ENCODE measurements around the gene EME1. TPM values are rescaled to one million over a fixed set of nuclear protein-coding genes. Genes with fewer than 3 reads are reported as not detected.
A peak's percentile ranks its signal among the peaks of the same experiment; 100 is the strongest.

The EME1 gene, protein sequence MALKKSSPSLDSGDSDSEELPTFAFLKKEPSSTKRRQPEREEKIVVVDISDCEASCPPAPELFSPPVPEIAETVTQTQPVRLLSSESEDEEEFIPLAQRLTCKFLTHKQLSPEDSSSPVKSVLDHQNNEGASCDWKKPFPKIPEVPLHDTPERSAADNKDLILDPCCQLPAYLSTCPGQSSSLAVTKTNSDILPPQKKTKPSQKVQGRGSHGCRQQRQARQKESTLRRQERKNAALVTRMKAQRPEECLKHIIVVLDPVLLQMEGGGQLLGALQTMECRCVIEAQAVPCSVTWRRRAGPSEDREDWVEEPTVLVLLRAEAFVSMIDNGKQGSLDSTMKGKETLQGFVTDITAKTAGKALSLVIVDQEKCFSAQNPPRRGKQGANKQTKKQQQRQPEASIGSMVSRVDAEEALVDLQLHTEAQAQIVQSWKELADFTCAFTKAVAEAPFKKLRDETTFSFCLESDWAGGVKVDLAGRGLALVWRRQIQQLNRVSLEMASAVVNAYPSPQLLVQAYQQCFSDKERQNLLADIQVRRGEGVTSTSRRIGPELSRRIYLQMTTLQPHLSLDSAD
- 10.6 and 18.8 TPM in 2 replicates for total RNA-seq (2014; rRNA removed; shearing (Covaris generic); ENCODE audit: low replicate concordance)

DNA sequence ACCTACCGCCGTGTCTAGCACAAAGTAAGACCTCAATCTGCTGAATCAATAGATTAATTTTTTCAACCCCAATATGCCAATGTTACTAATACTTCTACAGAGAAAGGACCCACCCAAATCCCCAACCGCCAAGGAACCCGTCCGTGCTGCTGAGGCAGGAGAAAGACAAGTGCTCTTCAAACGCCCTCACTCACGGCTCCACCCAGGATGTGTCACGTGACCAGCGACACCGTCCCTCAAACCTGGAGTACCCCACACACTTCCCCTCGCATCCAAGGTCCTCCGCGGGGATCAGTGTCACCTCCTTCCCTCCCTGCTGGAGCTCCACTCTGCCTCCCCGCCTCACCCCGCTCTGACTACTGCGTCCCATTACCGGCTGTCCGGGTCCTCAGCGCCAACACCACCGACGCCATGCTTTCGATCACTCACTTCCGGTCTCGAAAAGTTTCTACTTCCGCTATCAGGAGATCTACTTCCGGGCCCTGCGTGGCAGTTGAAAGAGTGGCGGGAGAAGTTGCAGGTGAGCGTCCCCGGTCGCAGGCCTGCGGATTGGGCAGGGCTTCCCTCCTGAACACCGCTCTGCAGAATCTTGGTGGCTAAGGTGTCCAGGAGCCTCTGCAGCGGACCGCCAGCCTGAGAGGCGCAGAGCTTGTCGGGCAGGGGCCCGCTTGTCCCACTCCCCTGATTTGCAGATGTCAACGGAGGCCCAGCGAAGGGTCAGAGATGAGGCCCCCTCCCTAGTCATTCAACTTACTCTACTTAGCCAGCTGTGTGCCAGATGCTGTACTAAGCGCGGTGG, at the start of gene EME1, which contains the start of gene MRPL27:
EME1 (plus strand) TSS at position 472 of the 799 bp plus-strand sequence. CDS start 1,980 bp downstream, outside the sequence.
MRPL27 (minus strand) TSS at position 427 of the 799 bp plus-strand sequence; CDS start at position 413, 14 bp downstream.
- H3K9me2 ChIP-seq (replicated peaks; ENCODE audit: insufficient read depth, low read length): no peaks in the 10 kb centered on the region
- no peaks in the 10 kb centered on the region for H3K27me3 ChIP-seq (ENCODE audit: low read length)
- H3K36me3 ChIP-seq (ENCODE audit: insufficient read depth, low read length): peaks cover 23% of the 10 kb centered on the region; the same call in 1 of the 2 replicates
- H3K4me3 ChIP-seq (ENCODE audit: low read length): peak within 1 kb of the TSS; percentile 86
- peak within 1 kb of the TSS; percentile 73 for H2AFZ ChIP-seq (ENCODE audit: low read length)
- no peaks in the 10 kb centered on the region for H3K9me3 ChIP-seq (ENCODE audit: low read length)
- no peaks in the 10 kb centered on the region for H4K20me1 ChIP-seq (ENCODE audit: insufficient read depth, low read depth, low read length)
- H3K9ac ChIP-seq (ENCODE audit: low read length): peak within 1 kb of the TSS; percentile 85
- peak within 1 kb of the TSS; percentile 60 for H3K27ac ChIP-seq (ENCODE audit: low read length)
- H3K4me1 ChIP-seq (ENCODE audit: low read length): peaks cover 19% of the 10 kb centered on the region
- peak; percentile 97 for DNase-seq
- peak within 1 kb of the TSS; percentile 85 for H3K4me2 ChIP-seq (ENCODE audit: low read depth, low read length, poor library complexity, severe bottlenecking)
- H3K79me2 ChIP-seq (ENCODE audit: low read length): peaks cover 36% of the 10 kb centered on the region

DNA sequence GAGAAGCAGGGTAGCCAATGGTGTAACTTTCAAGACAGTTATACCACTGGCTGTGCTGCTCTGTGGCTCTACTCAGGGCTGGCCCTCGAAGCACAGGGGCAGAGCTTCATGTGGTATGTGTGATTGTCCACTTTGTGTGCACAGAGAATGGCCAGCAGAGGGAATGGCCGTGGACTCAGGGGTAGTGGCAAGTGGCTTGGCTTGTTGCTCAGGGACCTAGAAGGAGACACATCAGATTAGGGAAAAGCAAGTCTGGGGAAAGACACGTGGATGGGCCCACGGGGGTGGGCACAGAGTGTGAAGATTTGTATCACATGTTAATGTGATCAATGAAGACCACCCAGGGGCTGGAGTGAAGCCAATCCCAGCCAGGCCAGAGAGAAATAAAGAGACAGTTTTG, 47.1 kb upstream of the EME1 start:
- peaks cover 8% of the 10 kb centered on the region for H3K4me1 ChIP-seq (ENCODE audit: low read length)
- H4K20me1 ChIP-seq (ENCODE audit: insufficient read depth, low read depth, low read length): no peaks in the 10 kb centered on the region
- no peak overlapping the region for H3K9ac ChIP-seq (ENCODE audit: low read length)
- no peaks in the 10 kb centered on the region for H3K27me3 ChIP-seq (ENCODE audit: low read length)
- H3K9me3 ChIP-seq (ENCODE audit: low read length): no peaks in the 10 kb centered on the region
- no peaks in the 10 kb centered on the region for H3K36me3 ChIP-seq (ENCODE audit: insufficient read depth, low read length)
- no peak for DNase-seq
- no peak overlapping the region for H3K4me3 ChIP-seq (ENCODE audit: low read length)
- no peak overlapping the region for H2AFZ ChIP-seq (ENCODE audit: low read length)
- no peaks in the 10 kb centered on the region for H3K79me2 ChIP-seq (ENCODE audit: low read length)
- no peaks in the 10 kb centered on the region for H3K9me2 ChIP-seq (replicated peaks; ENCODE audit: insufficient read depth, low read length)
- H3K4me2 ChIP-seq (ENCODE audit: low read depth, low read length, poor library complexity, severe bottlenecking): no peak overlapping the region
- H3K27ac ChIP-seq (ENCODE audit: low read length): no peak overlapping the region

DNA sequence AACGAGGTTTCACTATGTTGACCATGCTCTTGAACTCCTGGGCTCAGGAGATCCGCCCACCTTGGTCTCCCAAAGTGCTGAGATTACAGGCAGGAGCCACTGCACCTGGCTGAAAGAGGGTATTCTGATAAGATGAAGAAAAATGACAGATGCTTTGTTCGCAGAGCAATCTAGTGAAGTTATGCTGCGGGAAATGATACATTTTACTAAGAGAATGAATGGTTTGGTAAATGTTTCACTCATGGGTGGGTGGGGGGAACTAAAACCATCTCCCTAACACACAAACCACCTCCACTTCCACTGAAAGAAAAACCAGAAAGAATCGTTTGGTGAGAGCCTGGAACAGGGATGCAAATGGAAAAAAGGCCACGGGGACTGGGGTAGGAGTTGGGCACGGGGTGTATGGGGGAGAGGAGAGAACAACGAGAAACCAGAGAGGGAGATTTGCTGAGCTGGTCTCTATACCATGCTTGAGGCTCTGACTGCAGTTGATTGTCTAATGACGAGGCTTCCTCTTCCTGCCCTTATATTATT, 46.1 kb upstream of the EME1 start:
- H3K27ac ChIP-seq (ENCODE audit: low read length): no peak overlapping the region
- H3K27me3 ChIP-seq (ENCODE audit: low read length): no peaks in the 10 kb centered on the region
- H3K36me3 ChIP-seq (ENCODE audit: insufficient read depth, low read length): no peaks in the 10 kb centered on the region
- no peak overlapping the region for H3K4me3 ChIP-seq (ENCODE audit: low read length)
- H3K9me3 ChIP-seq (ENCODE audit: low read length): no peaks in the 10 kb centered on the region
- H3K4me1 ChIP-seq (ENCODE audit: low read length): peaks cover 8% of the 10 kb centered on the region
- H3K9ac ChIP-seq (ENCODE audit: low read length): no peak overlapping the region
- H2AFZ ChIP-seq (ENCODE audit: low read length): no peak overlapping the region
- H3K4me2 ChIP-seq (ENCODE audit: low read depth, low read length, poor library complexity, severe bottlenecking): no peak overlapping the region
- H3K79me2 ChIP-seq (ENCODE audit: low read length): no peaks in the 10 kb centered on the region
- no peak for DNase-seq
- H4K20me1 ChIP-seq (ENCODE audit: insufficient read depth, low read depth, low read length): no peaks in the 10 kb centered on the region
- H3K9me2 ChIP-seq (replicated peaks; ENCODE audit: insufficient read depth, low read length): no peaks in the 10 kb centered on the region

DNA sequence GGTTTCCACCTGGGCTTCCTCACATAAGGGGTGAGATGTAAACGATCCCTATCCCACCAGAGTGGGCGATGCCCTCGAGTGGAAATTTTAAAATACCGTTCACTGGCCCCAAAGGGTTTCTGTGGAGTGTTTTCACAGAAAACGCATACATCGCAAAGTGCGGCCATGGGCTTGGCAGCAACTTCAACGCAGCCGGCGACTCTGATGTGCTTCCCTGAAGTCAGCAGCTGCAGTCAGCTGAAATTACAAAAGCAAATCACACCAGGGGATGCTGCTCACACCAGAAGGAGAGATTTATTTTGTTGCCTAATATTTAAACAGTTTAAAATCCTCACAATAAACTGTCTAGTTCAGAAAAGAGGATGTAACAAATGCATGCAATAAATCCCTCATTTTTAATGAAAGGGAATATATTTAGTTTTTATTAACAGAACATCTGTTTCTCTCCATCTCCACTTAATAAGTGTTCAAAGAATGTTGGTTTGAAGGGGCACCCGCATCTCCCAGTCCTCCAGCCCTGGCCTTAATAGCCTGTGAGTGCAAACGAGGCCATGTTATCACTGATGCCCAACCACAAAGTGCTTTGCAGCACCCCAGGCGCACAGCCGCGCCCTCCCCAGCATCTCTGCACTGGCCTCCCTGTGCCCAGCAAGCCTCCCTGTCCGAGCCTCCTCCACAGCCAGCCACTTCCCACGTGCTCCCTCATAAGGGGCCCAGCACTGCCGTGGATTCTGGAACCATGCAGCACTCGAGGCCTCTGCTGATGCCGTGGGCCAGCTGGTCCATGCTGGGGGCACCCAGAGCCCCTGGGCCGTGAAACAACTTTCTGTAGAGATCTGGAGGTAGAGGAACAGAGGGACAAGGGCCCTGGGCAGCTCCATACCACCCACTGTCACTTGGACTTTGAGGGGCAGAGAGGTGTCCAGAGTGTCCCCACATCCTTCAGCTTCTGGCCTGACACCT, 44.4 kb upstream of the EME1 start:
- Histone ChIP-seq H3K79me2 (ENCODE audit: low read length) (no peaks in the 10 kb centered on the region), H3K9ac (ENCODE audit: low read length) (no peak overlapping the region), H3K27ac (ENCODE audit: low read length) (no peak overlapping the region), H3K4me2 (ENCODE audit: low read depth, low read length, poor library complexity, severe bottlenecking) (no peak overlapping the region), H3K4me1 (ENCODE audit: low read length) (peaks cover 8% of the 10 kb centered on the region), H3K9me2 (replicated peaks; ENCODE audit: insufficient read depth, low read length) (no peaks in the 10 kb centered on the region), H3K36me3 (ENCODE audit: insufficient read depth, low read length) (no peaks in the 10 kb centered on the region), H4K20me1 (ENCODE audit: insufficient read depth, low read depth, low read length) (no peaks in the 10 kb centered on the region), H3K9me3 (ENCODE audit: low read length) (no peaks in the 10 kb centered on the region), H2AFZ (ENCODE audit: low read length) (no peak overlapping the region), H3K27me3 (ENCODE audit: low read length) (no peaks in the 10 kb centered on the region), H3K4me3 (ENCODE audit: low read length) (no peak overlapping the region)
- DNase-seq: no peak

DNA sequence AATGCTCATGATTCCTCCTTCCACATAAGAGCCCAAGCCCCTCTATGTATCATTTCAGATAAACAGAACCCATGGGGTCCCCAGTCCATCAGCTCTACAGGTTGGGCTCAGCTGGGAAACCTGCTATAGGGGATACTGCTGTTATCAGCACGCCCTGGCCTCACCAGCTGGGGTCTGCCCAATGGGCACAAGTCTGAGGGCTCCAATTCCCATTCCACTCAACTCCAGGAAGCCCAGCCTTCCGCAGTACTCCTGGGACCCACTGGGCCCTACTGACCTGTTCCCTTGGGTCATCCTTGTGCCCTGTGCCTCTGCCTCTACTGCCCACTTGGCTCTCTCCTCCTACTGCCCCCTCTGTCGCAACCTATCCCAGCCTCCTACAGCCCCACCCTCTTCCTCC, 43.3 kb upstream of the EME1 start:
- H3K4me3 ChIP-seq (ENCODE audit: low read length): no peak overlapping the region
- H2AFZ ChIP-seq (ENCODE audit: low read length): no peak overlapping the region
- no peaks in the 10 kb centered on the region for H3K9me2 ChIP-seq (replicated peaks; ENCODE audit: insufficient read depth, low read length)
- H3K4me1 ChIP-seq (ENCODE audit: low read length): peaks cover 8% of the 10 kb centered on the region
- DNase-seq: no peak
- H3K27me3 ChIP-seq (ENCODE audit: low read length): no peaks in the 10 kb centered on the region
- H3K79me2 ChIP-seq (ENCODE audit: low read length): no peaks in the 10 kb centered on the region
- no peak overlapping the region for H3K9ac ChIP-seq (ENCODE audit: low read length)
- H3K9me3 ChIP-seq (ENCODE audit: low read length): no peaks in the 10 kb centered on the region
- H3K4me2 ChIP-seq (ENCODE audit: low read depth, low read length, poor library complexity, severe bottlenecking): no peak overlapping the region
- H3K27ac ChIP-seq (ENCODE audit: low read length): no peak overlapping the region
- no peaks in the 10 kb centered on the region for H3K36me3 ChIP-seq (ENCODE audit: insufficient read depth, low read length)
- no peaks in the 10 kb centered on the region for H4K20me1 ChIP-seq (ENCODE audit: insufficient read depth, low read depth, low read length)

DNA sequence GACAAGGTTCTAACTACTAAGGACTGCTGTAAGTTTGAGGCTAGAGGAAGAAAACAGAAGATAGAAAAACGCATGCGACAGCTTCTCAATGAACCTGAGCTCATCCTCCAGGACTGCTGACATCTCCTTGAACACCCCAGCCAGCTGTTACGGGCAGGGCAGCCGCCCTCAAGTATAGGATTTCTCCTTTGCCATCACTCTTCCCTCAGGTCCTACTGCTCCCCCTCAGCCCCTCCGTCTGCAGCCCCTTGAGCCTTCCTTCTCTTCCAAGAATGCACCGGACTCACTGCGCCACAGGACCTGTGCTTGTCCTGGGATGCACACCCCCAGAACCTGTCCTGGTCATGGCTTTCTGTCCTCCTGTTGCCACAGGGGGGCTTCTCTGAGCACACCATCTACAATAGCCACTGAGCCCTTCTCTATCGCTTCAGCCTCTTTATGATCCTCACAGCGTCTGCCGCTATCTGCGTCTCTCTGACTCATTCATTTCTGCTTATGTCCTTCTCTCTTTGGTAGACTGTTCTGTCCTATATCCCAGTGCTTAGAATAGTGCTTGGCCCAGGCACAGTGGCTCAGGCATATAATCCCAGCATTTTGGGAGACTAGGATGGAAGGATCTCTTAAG, 42.8 kb upstream of the EME1 start:
- H3K4me3 ChIP-seq (ENCODE audit: low read length): no peak overlapping the region
- H3K9ac ChIP-seq (ENCODE audit: low read length): no peak overlapping the region
- H3K9me3 ChIP-seq (ENCODE audit: low read length): no peaks in the 10 kb centered on the region
- H3K36me3 ChIP-seq (ENCODE audit: insufficient read depth, low read length): no peaks in the 10 kb centered on the region
- no peaks in the 10 kb centered on the region for H3K27me3 ChIP-seq (ENCODE audit: low read length)
- no peak overlapping the region for H2AFZ ChIP-seq (ENCODE audit: low read length)
- no peaks in the 10 kb centered on the region for H3K79me2 ChIP-seq (ENCODE audit: low read length)
- H4K20me1 ChIP-seq (ENCODE audit: insufficient read depth, low read depth, low read length): no peaks in the 10 kb centered on the region
- no peak overlapping the region for H3K27ac ChIP-seq (ENCODE audit: low read length)
- H3K4me1 ChIP-seq (ENCODE audit: low read length): peaks cover 8% of the 10 kb centered on the region
- no peak for DNase-seq
- H3K9me2 ChIP-seq (replicated peaks; ENCODE audit: insufficient read depth, low read length): no peaks in the 10 kb centered on the region
- no peak overlapping the region for H3K4me2 ChIP-seq (ENCODE audit: low read depth, low read length, poor library complexity, severe bottlenecking)

DNA sequence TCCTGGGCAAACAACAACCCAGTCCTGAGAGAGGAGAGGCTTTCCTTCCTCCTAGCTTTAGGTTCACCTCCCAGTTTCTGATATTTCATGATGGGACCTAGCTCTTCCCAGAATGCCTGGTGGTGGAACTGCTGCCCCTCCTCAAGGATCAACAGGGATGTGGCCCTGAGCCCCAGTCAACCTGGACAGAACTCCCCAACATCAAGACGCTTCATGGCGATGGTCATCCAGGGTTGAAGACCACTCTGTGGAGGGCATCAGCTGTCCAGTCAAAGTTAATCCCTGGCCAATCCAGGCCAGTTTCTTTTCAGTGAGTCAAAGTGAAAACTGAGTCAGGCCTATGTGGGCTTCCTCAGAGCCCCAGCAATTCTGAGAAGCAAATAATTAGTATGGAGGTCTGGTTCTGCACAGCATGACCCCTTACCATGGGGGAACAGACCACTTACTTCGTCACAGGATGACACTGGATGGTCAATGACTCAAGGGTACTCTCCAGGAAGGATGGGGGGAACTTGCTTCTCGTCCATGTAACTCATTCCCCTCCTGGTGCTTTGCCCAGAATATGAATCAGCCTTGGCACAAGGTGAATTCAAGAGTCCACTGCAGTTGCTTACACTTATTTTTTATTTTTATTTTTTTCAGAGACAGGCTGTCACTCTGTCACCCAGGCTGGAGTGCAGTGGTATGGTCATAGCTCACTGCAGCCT, 41.8 kb upstream of the EME1 start:
- Histone ChIP-seq H3K4me3 (ENCODE audit: low read length) (no peak overlapping the region), H3K9me3 (ENCODE audit: low read length) (no peaks in the 10 kb centered on the region), H3K9ac (ENCODE audit: low read length) (no peak overlapping the region), H3K27ac (ENCODE audit: low read length) (no peak overlapping the region), H3K4me1 (ENCODE audit: low read length) (peaks cover 8% of the 10 kb centered on the region), H3K9me2 (replicated peaks; ENCODE audit: insufficient read depth, low read length) (no peaks in the 10 kb centered on the region), H4K20me1 (ENCODE audit: insufficient read depth, low read depth, low read length) (no peaks in the 10 kb centered on the region), H3K4me2 (ENCODE audit: low read depth, low read length, poor library complexity, severe bottlenecking) (no peak overlapping the region), H2AFZ (ENCODE audit: low read length) (no peak overlapping the region), H3K36me3 (ENCODE audit: insufficient read depth, low read length) (no peaks in the 10 kb centered on the region), H3K79me2 (ENCODE audit: low read length) (no peaks in the 10 kb centered on the region), H3K27me3 (ENCODE audit: low read length) (no peaks in the 10 kb centered on the region)
- DNase-seq: no peak

Data from Karpas-422 (cell line).